GM12878 (cell line): Measurements from ENCODE around the gene WBP2NL. TPM values are rescaled to one million over a fixed set of nuclear protein-coding genes. Genes with fewer than 3 reads are reported as not detected.

Experiments used
- ATAC-seq: fragments of 200-7000 bp; cut with Tn5 transposase; 3 replicates; pipeline ENCODE4 v1.9.1; 2020; ENCODE audit warnings: mild to moderate bottlenecking, moderate library complexity
- BruUV-seq: library from RNA; stranded (reverse); fragments of 400-500 nt; replicated peaks from 2 replicates; lab custom pipeline; 2021; lab: Mats Ljungman, UMichigan
- CTCF ChIA-PET: fragments of 300-600 bp; sonication (Branson Sonifier 250); formaldehyde crosslinking; extraction: SDS; loops from one replicate; lab custom pipeline; 2021; ENCODE audit warnings: inconsistent platforms; lab: Yijun Ruan, JAX
- POLR2A ChIA-PET: fragments of 350-600 bp; formaldehyde crosslinking; extraction: SDS; loops from one replicate; lab custom pipeline; 2021; ENCODE audit warnings: inconsistent platforms; lab: Charles Lee
- RAD21 ChIA-PET: fragments of 300-600 bp; sonication (Branson Sonifier 250); formaldehyde crosslinking; loops from one replicate; lab custom pipeline; 2023; ENCODE audit warnings: antibody characterized with exemption; ENCODE audit not compliant: unreplicated experiment; lab: Charles Lee
- SMC1A ChIA-PET: fragments of 300-600 bp; sonication (Branson Sonifier 250); formaldehyde crosslinking; loops from one replicate; lab custom pipeline; 2023; ENCODE audit not compliant: unreplicated experiment, uncharacterized antibody; lab: Charles Lee
- DNase-seq: peaks from one replicate; pipeline ENCODE4 v3.0.0-alpha.2; 2011; ENCODE audit warnings: low read depth, low spot score
- FAIRE-seq: peaks from 3 replicates; lab custom pipeline; 2011; peaks lifted over from hg19 to GRCh38; lab: Jason Lieb, UNC
- H2AFZ ChIP-seq: 2 replicates; pipeline ENCODE4 v1.6.0; 2011; ENCODE audit warnings: low read depth, low read length, control low read depth; ENCODE audit not compliant: control insufficient read depth
- H3K27ac ChIP-seq: 2 replicates; pipeline ENCODE4 v1.5.1; 2011; ENCODE audit warnings: control low read depth; ENCODE audit not compliant: control insufficient read depth, insufficient read depth
- H3K27me3 ChIP-seq, 2 experiments: replicated peaks in 1 of 2; 2 replicates each; pipeline versions ENCODE4 v1.6.0 to v1.6.1; 2011; ENCODE audit warnings: low read length in 1 of 2; ENCODE audit not compliant: control insufficient read depth in 2 of 2, insufficient read depth in 2 of 2
- H3K36me3 ChIP-seq, 2 experiments: 2 replicates each; pipeline ENCODE4 v1.5.1; 2011; ENCODE audit warnings: low read length in 1 of 2; ENCODE audit not compliant: control insufficient read depth in 2 of 2, insufficient read depth in 2 of 2
- H3K4me1 ChIP-seq: 2 replicates; pipeline ENCODE4 v1.6.1; 2011; ENCODE audit warnings: mild to moderate bottlenecking, low read length, moderate library complexity, mixed read lengths; ENCODE audit not compliant: control insufficient read depth, insufficient read depth
- H3K4me2 ChIP-seq: 2 replicates; pipeline ENCODE4 v1.6.0; 2011; ENCODE audit warnings: control low read depth; ENCODE audit not compliant: control insufficient read depth, insufficient read depth
- H3K4me3 ChIP-seq: fragments of 200-600 bp; sonication (generic); 2 replicates; pipeline ENCODE4 v1.5.1; 2016
- H3K79me2 ChIP-seq: 2 replicates; pipeline ENCODE4 v1.6.0; 2011; ENCODE audit warnings: low read length; ENCODE audit not compliant: control insufficient read depth, insufficient read depth
- H3K9ac ChIP-seq: 2 replicates; pipeline ENCODE4 v1.8.0; 2011; ENCODE audit warnings: low read length, control low read depth, mixed read lengths; ENCODE audit not compliant: control insufficient read depth, insufficient read depth
- H3K9me3 ChIP-seq: replicated peaks from 3 replicates; pipeline ENCODE4 v1.5.1; 2011; ENCODE audit warnings: mild to moderate bottlenecking, low read length; ENCODE audit not compliant: control insufficient read depth, insufficient read depth
- H4K20me1 ChIP-seq: 2 replicates; pipeline ENCODE4 v1.6.0; 2011; ENCODE audit not compliant: control insufficient read depth, insufficient read depth
- BHLHE40 ChIP-seq, 2 experiments: fragments of 450-650 bp in 1 of 2; IDR thresholded peaks; 2 replicates each; pipeline ENCODE4 v1.6.1; 2011 to 2017; ENCODE audit warnings: low read depth in 2 of 2, borderline replicate concordance in 1 of 2, improper control_type of control experiment in 1 of 2, low read length in 1 of 2, mild to moderate bottlenecking in 1 of 2
- BMI1 ChIP-seq: fragments of 450-650 bp; IDR thresholded peaks from 2 replicates; pipeline ENCODE4 v1.6.1; 2016; ENCODE audit warnings: mild to moderate bottlenecking, moderate library complexity, borderline replicate concordance
- ETV6 ChIP-seq, 2 experiments: fragments of 450-650 bp in 1 of 2; IDR thresholded peaks in 1 of 2; conservative IDR thresholded peaks in 1 of 2; 2 replicates each; pipeline ENCODE4 v1.6.1; 2014; ENCODE audit warnings: antibody characterized with exemption in 1 of 2, borderline replicate concordance in 1 of 2, low read depth in 1 of 2, mild to moderate bottlenecking in 1 of 2, moderate library complexity in 1 of 2
- GABPA ChIP-seq: IDR thresholded peaks from 2 replicates; pipeline ENCODE4 v1.6.1; 2014; ENCODE audit warnings: antibody characterized with exemption, low read depth, mild to moderate bottlenecking, inconsistent platforms
- IRF3 ChIP-seq: fragments of 450-650 bp; IDR thresholded peaks from 2 replicates; pipeline ENCODE4 v1.6.1; 2014; ENCODE audit warnings: mild to moderate bottlenecking
- NFYA ChIP-seq: IDR thresholded peaks from 2 replicates; pipeline ENCODE4 v1.6.1; 2011; ENCODE audit warnings: low read depth, mild to moderate bottlenecking, low read length, improper control_type of control experiment, borderline replicate concordance
- SMAD1 ChIP-seq: fragments of 450-650 bp; IDR thresholded peaks from 2 replicates; pipeline ENCODE4 v1.6.1; 2018; ENCODE audit warnings: mild to moderate bottlenecking, low read depth; ENCODE audit not compliant: partially characterized antibody
- SREBF2 ChIP-seq: IDR thresholded peaks from 2 replicates; pipeline ENCODE4 v1.6.1; 2012; ENCODE audit warnings: mild to moderate bottlenecking, low read length
- ZNF274 ChIP-seq: IDR thresholded peaks from one replicate; pipeline ENCODE4 v1.8.0; 2011; ENCODE audit not compliant: insufficient read length, insufficient read depth
- WGBS: methylation state at CpG from one replicate; pipeline ENCODE4 v1.1.6; 2016; ENCODE audit warnings: low lambda C conversion rate; ENCODE audit not compliant: insufficient replicate concordance, insufficient coverage; ENCODE audit errors: missing lambda C conversion rate; 5-methylcytosine and 5-hydroxymethylcytosine counted together
- in situ Hi-C: fragments of 300-500 bp; cut with MboI; formaldehyde crosslinking; loops from 9 replicates; pipeline ENCODE4 v1.14.3; 2018; ENCODE audit warnings: mixed read lengths
- intact Hi-C: fragments of 100-400 bp; cut with micrococcal nuclease; formaldehyde crosslinking; loops from one replicate; pipeline ENCODE4 v1.14.2; 2022; ENCODE audit not compliant: unreplicated experiment
- polyA plus RNA-seq, 11 experiments: library from polyadenylated mRNA; depleted of rRNA in 4 of 11; unstranded in 6 of 11; stranded (reverse) in 5 of 11; fragments of >200 nt; fragmentation: Nextera tagmentation in 4 of 11; fragmentation: Illumina TruSeq in 1 of 11; extraction: Ambion mirVana in 4 of 11; extraction: Trizol in 1 of 11; gene quantifications; 1 replicate in 1 of 11; 2 replicates in 10 of 11; pipeline versions ENCODE4 v1.2.1 to v1.2.3, GENCODE V29; 2011 to 2016; ENCODE audit warnings: inconsistent platforms in 2 of 11, missing spikeins in 2 of 11, low read depth in 1 of 11
- total RNA-seq, 4 experiments: library from RNA; depleted of rRNA in 3 of 4; stranded (reverse); fragments of >200 nt in 3 of 4; fragmentation: Illumina TruSeq in 1 of 4; extraction: Trizol in 1 of 4; gene quantifications; 2 replicates each; pipeline versions ENCODE4 v1.2.1 to v1.2.3, GENCODE V29; 2013 to 2021
- TF ChIP-seq, protein P1 (sequence below): fragments of 450-650 bp; IDR thresholded peaks from 2 replicates; pipeline ENCODE4 v1.6.1; 2017; ENCODE audit warnings: mild to moderate bottlenecking, moderate library complexity
- TF ChIP-seq, protein P2 (sequence below): IDR thresholded peaks from 2 replicates; pipeline ENCODE4 v1.6.1; 2012; ENCODE audit warnings: improper control_type of control experiment, low read depth, low read length; ENCODE audit not compliant: insufficient replicate concordance

The WBP2NL gene
- total and polyA plus RNA-seq, 10 of the 15 experiments (the other 5 are each of a cell fraction or from before 2014, with no cell fraction given), result 0.46 to 1.9 (median 1.3) TPM

DNA sequence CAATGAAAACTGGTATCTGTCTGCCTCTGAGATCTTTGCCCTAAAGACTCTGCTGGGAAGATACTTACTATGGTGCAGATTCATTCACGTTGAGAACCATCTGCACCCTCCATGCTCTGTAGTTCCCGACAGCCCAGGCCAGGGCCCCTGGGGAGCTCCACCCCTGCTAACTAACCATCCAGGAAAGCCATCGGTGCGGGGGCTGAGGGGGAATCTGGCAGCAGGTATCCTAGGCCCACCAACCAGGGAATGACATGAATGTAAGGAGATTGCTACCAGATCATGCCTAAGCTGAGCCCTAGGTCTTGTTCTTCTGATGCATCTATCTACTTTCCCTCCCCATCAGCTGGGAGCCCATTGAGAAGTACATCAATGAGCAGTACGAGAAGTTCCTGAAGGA lies 11.3 kb upstream of the WBP2NL start:
- Histone ChIP-seq H3K27me3 (no peaks in the 10 kb centered on the region), H3K79me2 (no peaks in the 10 kb centered on the region), H2AFZ (no peak overlapping the region), H3K9ac (no peak overlapping the region), H3K4me2 (no peak overlapping the region), H3K27ac (no peak overlapping the region), H4K20me1 (no peaks in the 10 kb centered on the region), H3K4me1 (no peaks in the 10 kb centered on the region), H3K4me3 (no peak overlapping the region), H3K9me3 (no peaks in the 10 kb centered on the region), H3K36me3 (no peaks in the 10 kb centered on the region)
- ATAC-seq, result no peak
- BruUV-seq, result no TSS peak
- intact Hi-C loops (no loop called here), in situ Hi-C loops (no loop called here)
- no peak for DNase-seq
- POLR2A ChIA-PET, result no interaction called here
- WGBS, result 73% methylated on average over 5 of the region's 5 CpGs
- RAD21 ChIA-PET, result no interaction called here
- CTCF ChIA-PET, result interaction anchor here (1.0 kb wide), 1 partner anchor 124 kb away, joined by 3 read pairs; no protein-coding TSS in a partner anchor
- FAIRE-seq, result no peak
- SMC1A ChIA-PET, result interaction anchor here (0.6 kb wide), 1 partner anchor 118 kb away, joined by 4 read pairs; no protein-coding TSS in a partner anchor
- TF ChIP-seq BMI1, result no peak
- TF ChIP-seq, protein P1, sequence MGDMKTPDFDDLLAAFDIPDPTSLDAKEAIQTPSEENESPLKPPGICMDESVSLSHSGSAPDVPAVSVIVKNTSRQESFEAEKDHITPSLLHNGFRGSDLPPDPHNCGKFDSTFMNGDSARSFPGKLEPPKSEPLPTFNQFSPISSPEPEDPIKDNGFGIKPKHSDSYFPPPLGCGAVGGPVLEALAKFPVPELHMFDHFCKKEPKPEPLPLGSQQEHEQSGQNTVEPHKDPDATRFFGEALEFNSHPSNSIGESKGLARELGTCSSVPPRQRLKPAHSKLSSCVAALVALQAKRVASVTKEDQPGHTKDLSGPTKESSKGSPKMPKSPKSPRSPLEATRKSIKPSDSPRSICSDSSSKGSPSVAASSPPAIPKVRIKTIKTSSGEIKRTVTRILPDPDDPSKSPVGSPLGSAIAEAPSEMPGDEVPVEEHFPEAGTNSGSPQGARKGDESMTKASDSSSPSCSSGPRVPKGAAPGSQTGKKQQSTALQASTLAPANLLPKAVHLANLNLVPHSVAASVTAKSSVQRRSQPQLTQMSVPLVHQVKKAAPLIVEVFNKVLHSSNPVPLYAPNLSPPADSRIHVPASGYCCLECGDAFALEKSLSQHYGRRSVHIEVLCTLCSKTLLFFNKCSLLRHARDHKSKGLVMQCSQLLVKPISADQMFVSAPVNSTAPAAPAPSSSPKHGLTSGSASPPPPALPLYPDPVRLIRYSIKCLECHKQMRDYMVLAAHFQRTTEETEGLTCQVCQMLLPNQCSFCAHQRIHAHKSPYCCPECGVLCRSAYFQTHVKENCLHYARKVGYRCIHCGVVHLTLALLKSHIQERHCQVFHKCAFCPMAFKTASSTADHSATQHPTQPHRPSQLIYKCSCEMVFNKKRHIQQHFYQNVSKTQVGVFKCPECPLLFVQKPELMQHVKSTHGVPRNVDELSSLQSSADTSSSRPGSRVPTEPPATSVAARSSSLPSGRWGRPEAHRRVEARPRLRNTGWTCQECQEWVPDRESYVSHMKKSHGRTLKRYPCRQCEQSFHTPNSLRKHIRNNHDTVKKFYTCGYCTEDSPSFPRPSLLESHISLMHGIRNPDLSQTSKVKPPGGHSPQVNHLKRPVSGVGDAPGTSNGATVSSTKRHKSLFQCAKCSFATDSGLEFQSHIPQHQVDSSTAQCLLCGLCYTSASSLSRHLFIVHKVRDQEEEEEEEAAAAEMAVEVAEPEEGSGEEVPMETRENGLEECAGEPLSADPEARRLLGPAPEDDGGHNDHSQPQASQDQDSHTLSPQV, result no peak
- no peak for TF ChIP-seq SMAD1
- no peak for TF ChIP-seq IRF3
- TF ChIP-seq, protein P2, sequence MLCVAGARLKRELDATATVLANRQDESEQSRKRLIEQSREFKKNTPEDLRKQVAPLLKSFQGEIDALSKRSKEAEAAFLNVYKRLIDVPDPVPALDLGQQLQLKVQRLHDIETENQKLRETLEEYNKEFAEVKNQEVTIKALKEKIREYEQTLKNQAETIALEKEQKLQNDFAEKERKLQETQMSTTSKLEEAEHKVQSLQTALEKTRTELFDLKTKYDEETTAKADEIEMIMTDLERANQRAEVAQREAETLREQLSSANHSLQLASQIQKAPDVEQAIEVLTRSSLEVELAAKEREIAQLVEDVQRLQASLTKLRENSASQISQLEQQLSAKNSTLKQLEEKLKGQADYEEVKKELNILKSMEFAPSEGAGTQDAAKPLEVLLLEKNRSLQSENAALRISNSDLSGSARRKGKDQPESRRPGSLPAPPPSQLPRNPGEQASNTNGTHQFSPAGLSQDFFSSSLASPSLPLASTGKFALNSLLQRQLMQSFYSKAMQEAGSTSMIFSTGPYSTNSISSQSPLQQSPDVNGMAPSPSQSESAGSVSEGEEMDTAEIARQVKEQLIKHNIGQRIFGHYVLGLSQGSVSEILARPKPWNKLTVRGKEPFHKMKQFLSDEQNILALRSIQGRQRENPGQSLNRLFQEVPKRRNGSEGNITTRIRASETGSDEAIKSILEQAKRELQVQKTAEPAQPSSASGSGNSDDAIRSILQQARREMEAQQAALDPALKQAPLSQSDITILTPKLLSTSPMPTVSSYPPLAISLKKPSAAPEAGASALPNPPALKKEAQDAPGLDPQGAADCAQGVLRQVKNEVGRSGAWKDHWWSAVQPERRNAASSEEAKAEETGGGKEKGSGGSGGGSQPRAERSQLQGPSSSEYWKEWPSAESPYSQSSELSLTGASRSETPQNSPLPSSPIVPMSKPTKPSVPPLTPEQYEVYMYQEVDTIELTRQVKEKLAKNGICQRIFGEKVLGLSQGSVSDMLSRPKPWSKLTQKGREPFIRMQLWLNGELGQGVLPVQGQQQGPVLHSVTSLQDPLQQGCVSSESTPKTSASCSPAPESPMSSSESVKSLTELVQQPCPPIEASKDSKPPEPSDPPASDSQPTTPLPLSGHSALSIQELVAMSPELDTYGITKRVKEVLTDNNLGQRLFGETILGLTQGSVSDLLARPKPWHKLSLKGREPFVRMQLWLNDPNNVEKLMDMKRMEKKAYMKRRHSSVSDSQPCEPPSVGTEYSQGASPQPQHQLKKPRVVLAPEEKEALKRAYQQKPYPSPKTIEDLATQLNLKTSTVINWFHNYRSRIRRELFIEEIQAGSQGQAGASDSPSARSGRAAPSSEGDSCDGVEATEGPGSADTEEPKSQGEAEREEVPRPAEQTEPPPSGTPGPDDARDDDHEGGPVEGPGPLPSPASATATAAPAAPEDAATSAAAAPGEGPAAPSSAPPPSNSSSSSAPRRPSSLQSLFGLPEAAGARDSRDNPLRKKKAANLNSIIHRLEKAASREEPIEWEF, result no peak
- no peak for TF ChIP-seq SREBF2
- no peak for TF ChIP-seq BHLHE40 (IDR thresholded peaks at IDR 0.05; ENCODE audit: borderline replicate concordance in 1 of 2, low read depth in 2 of 2, low read length in 1 of 2)
- TF ChIP-seq ZNF274, result no peak
- no peak for TF ChIP-seq NFYA
- no peak for TF ChIP-seq GABPA
- no peak for TF ChIP-seq ETV6 (conservative IDR thresholded peaks at IDR 0.05 in 1 of 2, IDR thresholded peaks at IDR 0.05 in 1 of 2; ENCODE audit: borderline replicate concordance in 1 of 2, low read depth in 1 of 2)
